ENCODE measurements around the gene KCNN2.

The KCNN2 gene

GRCh38 chr5:114544561-114544960 is 182.7 kb downstream of the KCNN2 start:
- no peak for DNase-seq (ENCODE audit: low spot score)
